Amniotic epithelial cell (primary cell): Measurements from ENCODE around the gene OPCML.

Source experiments
- DNase-seq: peaks from one replicate; pipeline ENCODE4 v3.0.0-alpha.2; 2010; ENCODE audit warnings: low read depth

OPCML gene

DNA sequence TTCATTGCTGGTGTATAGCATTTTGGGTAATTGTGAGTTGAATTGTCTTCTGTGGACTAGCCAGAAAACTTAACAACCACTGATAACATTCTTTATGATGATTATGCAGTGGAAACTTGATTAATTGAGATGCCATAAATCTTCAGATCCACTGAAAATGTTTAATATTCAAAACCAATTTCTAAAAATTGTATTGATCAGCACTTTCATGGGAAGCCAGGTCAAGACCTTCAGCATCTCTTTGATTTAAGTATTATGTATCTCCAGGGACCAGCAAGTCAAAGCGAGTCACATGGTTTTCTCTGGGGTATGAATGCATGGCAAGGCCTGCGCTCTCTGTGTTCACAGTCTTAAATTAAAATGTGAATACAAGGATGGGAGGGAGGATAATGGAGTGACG, 596.9 kb downstream of the OPCML start:
- no peak for DNase-seq

DNA sequence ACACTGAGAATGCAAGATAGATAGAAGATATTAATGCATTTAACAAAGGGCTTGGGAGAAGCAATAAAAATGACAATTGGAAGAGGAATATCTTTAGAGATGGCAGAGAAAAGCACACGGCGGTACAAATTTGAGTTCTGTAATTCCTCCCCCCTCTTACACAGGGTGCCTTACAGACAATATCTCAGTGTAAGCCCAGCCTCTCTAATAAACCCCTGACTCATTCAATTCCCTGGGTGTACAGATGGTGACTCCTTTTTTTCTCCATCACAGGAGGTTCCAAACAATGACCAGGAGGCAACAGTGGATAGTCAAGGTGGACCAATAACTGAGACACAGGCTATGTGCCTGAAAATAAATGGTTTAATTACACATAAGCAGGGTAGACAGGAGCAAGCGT, 598.6 kb downstream of the OPCML start:
- DNase-seq = no peak

DNA sequence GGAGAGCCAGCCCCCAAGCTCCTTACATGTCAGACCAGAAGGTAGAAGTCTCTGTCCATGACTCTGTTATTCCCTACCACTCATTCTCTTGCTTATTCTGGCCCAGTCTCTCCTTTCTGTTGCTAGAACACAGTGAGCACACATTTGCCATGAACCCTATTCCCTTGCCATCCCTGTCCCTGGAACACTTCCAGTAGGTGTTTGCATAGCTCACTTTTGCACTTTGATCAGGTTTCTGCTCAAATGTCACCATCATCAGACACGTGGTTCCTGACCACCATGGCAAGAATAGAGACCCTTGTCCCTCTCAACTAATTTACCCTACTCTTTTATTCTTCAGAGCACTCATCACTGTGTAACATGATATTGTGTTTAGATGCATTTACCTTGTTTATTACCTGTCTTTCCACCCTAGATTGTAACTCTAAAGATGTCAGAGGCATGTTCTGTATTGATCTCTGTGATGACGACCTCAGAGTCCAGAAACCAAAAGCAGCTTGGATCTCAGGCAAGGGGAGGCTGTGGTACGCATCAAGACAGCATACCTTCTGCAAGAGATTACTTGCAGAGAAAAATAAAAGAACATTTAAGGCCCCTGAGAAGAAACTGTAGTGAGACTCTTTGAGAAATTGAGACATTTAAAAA, 606.4 kb downstream of the OPCML start:
- no peak for DNase-seq

DNA sequence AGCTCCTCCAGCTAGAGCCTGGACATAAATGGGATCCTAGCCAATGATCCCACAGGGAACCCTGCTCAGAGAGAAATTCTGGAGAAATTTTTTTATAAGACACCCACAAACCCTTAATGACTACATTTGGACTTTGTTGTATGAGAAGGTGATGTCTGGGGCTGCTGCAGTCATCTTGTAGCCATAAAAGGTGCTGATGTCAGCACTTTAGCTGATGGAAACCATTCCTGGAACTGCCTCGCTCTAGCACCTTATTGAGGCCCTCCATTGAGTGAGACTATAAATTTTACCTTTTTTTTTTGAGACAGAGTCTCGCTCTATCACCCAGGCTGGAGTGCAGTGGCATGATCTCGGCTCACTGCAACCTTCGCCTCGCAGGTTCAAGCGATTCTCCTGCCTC, 610.7 kb downstream of the OPCML start:
- no peak for DNase-seq

DNA sequence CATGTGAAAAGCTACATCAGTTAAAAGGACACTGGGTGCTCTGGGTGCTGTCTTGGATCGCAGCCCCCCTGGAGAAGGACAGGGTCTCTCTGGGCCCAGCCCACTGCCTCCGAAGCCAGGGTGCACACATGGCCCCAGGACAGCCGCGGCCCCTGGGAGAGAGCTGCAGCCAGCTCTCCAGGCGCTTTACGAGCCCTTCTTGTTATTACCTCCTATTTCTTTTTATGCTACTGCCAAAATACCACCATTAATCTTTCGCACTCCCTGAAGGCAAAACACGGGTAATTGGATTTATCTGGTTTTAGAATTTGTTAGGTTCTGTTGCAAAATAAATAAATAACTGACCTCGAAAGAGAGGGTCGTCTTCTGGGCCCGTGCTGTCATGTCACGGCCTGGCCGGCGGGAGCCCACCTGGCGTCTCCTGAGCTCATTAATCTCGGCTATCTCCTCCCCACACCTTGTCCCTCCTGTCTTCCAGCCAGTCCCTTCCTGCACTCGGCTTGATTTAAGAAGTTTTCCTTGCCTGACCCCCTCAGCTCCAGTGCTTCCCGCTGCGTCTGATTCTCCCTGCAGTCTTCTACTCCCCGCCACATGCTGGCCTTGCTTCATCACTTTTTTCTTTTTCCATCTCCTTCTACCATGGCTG, 611.7 kb downstream of the OPCML start:
- DNase-seq = no peak

DNA sequence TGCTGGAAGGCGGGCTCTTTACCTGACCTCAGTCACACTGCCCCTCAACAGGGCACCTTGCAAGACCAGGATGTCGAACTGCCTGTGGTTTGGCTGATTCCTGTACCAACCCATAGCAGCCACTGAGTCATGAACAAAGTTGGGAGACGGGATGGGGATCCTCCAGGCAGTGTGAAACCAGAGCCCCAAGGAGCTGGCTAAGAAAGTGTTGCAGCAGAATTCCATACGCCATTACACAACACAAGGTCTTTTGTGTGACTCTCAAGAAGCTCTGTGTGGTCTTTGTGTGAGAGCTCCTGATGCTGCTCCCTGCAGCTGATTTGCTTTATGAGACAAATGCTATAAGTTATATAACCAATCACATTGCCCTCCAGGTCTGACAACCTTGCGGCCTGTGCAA, 617.7 kb downstream of the OPCML start:
- DNase-seq = no peak

DNA sequence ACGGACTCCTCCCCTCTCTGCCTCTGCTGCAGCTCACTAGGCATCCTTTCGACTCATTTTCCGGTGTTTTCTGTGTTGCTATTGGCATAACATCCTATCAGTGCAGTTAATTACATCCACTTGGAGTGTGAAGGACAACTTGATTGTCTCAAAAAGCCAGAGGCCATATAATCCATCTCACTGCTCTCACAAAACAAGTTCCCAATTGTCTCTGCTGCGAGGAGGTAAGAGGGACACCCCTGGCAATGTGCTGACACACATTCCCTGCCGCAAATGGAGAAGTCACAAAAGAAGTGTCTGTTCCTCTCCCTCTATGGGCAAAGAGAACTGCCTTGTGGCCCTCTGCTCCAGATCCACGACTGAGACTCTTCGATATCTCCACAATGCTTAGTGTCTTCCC, 618.4 kb downstream of the OPCML start:
- no peak for DNase-seq

DNA sequence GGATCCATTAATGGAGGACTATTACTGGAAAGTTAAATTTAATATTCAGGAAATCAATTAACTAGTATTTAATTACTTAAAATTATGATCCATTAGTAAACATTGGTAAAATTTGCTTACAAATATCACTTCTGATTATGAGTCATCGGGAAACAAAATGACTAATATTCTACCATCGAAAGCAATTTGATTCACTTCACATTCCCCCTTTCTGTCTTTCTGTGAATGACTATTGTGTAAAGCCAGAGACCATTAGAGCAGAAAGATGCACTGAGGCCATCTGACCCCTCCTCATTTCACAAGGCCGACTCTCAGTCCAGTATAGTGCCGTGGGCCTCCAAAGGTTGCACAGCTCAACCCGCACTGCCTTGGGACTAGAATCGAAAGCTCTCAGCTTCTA, 619.0 kb downstream of the OPCML start:
- DNase-seq = no peak

DNA sequence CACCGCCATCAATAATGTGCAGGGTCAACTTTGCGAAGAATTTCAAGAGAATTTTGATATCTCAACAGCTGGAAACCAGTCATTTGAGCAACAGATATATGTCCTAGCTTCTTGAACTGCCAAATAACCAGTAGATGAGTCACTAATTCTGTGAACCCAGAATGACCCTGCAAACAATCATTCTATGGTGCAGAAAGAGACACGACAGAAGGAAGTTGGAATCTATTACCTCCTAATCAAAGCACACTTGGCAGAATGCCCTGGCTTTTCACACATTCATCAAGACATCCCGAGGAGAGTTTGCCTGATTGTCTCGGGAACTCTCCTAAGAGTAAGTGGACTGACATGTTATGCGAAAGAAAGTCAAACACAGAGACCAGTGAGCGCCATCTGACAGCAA, 621.1 kb downstream of the OPCML start:
- DNase-seq = no peak

DNA sequence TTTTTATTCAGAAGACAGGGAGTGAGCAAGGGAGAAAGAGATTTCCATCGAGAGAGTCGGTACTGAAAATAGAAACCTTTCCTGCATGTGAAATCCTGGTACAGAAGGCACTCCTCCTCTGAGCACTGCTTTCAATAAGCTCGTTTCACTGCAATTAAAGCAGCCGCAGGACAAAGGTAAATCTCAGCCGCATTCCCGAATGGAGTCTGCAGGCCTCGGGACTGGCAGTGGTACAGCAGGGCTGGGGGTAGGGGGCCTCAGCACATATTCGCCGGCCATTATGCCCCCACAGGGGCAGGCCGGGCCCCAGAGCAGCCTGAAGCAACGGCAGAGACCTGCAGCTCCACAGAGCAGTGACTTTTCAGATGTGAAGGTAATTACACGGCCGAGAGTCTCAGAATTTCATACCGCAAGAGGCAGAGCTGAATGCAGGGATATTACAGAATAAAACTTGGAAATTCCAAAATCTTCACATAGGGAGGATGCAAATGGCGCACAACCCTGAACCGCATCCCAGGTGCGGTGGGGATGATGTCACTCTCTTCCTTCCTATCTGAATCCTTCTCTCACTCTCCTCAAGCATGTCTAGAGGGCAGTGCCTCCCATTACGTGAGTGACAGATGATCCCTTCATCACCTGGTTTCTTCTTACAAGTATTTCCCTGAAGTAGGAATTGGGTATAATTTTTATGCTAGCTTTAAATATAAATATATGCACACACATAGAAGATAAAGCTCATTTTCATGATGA, 622.1 kb downstream of the OPCML start:
- no peak for DNase-seq

DNA sequence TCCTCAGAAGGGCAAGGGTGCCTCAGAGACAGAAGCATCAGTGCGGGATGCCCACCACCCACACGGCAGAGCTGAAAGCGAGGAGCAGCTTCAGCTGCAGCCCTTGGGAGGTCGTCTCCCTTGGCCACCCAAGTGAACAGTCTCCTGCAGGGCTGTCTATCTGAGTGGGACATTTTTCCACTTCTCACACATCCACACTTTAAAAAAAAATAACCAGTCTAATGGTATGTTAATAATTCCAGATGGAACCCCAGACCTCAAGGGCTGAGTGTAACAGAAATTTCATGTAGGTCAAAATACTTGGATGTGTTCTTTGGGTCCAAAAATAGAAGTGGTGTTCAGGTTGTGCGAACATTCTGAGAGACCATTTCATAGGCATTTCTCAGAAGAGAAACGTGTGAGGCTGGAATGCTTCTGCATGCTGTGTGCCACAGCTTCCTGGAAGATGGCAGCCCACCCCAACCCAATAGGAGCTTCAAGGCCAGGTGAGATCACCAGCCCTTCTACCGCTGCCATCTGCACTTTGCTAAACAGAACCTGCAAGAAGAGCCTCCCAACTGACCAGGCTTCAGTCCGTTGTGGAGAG, 623.2 kb downstream of the OPCML start:
- DNase-seq = no peak

DNA sequence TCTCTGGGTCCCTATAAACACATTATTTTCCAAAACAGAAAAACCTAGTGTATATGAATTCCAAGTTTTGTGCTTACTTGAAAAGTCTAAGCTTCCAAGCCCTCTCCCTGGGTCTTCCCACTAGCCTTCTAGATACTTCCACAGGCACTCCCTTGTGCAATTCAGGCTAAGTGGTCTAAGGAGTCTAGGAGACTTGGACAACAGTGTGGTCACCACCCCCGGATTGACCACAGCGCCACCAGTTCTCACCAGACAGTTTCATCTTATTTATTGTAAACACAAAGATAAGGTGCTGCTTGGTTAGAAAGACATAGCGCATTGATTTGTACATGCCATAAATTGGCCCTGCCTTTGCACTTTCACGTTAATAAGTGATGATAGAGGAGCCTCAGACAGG, 623.9 kb downstream of the OPCML start:
- DNase-seq = no peak

DNA sequence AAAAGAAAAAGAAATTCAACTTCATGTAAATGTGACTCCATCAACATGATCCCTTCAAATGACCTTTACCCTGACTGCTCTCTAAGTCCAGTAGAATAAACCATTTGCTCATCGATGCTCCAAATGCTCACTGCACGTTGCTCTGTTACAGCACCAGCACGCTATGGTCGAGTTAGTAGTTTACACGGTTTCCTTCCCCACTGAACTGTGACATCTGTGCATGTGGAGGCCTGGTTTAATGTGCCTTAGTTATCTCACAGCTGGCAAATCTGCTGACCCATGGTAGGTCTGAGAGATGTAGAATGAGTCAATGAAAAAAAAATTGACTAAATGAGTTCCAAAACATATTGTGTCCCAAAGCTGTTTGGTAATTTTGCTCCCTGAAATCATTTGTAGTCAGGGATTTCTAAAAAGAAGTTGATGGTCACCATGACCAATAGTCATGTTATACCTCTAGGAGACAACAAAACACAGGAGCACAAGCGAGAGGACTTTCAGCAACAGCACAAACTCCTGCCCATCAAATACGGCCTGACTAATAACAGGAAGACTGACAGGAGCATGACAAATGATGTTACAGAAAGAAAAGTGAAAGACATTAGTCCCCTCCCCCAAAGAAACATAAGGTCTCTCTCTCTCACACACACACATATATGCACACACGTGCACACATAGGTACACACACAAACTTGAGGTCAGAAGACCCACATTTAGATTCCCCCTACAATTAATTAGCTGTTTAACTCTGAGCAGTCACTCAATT, 624.5 kb downstream of the OPCML start:
- DNase-seq = no peak

DNA sequence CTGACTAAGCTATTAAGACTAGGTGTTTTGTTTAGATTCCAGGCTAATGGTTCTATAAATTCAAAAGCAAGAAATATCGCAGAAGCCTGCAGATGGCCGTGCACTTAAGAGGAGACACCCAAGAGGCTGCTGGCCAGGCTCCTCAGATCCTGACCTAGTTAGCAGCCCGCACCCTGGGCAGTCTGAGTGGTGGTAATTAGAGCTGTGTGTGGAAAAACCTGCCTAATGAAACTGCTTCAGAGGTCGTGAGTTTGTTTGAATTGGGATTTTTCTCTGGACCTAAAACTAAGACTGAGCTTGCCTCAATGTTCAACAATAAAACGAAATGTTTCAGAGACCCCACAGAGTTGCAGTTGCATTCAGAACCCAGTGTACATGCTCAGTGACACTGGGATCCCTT, 627.7 kb downstream of the OPCML start:
- DNase-seq = no peak

DNA sequence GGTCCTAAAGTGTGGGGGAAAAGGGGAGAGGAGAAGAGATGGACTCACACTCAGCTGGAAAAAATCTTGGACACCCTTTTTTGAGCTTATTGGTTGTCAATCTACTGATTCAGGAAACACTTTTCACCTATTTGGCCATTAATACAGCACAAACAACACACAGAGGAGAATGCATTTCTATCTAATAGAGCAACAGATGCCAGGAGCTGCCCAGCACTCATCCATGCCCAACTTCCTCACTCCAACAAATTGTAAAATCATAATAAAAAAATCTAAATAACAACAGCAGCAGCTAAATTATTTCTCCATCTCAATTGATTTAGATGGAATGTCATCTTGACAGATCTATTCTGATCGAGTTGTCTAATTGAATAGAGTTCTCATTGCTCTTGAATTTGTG, 628.2 kb downstream of the OPCML start:
- no peak for DNase-seq

DNA sequence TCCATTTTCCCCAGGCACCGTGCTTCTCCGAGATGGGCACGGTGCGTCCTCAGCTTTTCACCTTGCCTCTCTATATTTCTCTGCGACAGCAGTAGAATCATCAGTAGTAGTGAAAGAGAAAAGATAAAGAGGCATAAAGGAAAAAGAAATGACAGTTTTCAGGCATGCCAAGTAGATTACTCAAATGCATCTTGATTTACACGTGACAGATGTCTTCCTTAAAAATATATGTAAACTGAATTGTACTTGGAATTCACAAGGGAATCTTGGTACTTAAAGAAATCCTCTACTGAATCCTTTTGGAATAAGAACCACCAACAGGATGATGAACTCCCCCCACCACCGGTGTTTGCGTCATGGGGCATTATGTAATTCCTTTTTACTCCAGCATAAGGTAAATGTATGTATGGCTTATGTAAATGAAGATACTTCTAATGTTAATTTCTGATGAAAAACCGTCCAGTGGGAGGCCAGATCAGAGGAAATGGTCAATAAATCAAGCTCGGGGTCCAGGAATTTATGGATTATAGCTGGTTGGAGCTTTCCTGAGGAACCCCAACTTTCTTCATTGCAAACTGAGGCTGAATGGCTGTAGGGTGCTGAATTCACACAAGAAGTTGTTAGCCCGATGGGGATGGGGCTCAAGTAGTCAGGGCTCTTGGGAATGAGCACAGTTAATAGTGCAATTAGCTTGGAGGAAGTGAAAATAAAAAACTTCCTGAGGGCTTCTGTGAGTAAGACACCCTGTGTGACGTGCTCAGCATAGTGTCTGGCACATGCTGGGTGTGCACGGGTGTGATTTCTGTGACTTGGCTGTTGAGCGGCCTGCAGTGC, 630.4 kb downstream of the OPCML start:
- DNase-seq = no peak

DNA sequence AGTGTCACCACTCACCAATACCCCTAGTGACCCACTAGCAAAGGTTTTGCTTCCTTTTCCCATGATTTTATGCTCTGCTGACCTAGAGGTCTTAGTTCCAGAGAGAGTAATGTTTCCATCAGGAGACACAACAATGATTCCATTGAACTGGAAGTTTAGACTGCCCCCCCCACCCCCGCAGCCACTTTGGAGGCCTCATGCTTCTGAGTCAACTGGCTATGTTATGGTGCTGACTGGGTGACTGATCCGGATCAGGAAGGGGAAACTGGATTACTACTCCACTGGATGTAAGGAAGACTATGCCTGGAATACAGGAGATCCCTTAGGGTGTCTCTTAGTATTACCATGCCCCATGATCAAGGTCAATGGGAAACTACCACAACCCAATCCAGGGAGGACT, 633.6 kb downstream of the OPCML start:
- no peak for DNase-seq

DNA sequence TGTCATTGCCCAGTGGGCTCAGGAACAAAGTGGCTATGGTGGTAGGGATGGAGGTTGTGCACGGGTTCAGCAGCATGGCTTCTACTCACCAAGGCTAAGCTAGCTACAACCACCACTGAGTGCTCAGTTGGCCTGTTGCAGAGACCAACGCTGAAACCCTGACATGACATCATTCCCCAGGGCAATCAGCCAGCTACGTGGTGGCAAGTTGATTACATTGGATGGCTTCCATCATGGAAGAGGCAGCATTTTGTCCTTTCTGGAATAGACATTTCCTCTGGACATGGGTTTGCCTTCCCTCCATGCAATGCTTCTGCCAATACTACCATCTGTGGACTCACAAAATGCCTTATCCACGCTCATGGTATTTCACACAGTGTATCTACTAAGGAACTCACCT, 634.3 kb downstream of the OPCML start:
- no peak for DNase-seq

DNA sequence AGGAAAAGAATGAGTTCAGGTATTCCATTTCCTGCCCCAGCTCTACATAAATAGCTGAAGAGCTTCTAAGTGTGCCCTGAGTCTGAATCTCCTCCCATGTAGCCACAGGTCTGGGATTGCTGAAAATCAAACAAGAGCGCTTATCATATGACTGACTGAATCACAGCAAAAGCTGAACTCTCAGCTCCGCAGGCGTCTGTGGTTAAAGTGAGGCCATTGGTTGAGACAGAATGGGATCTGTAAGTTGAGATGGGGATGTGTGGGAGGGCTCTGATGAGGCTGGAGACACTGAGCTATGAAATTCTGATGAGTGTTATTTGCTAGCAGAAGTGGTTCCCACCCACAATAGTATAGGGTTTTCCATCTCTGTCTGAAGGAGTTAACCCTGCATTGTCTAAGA, 637.0 kb downstream of the OPCML start:
- DNase-seq = no peak

DNA sequence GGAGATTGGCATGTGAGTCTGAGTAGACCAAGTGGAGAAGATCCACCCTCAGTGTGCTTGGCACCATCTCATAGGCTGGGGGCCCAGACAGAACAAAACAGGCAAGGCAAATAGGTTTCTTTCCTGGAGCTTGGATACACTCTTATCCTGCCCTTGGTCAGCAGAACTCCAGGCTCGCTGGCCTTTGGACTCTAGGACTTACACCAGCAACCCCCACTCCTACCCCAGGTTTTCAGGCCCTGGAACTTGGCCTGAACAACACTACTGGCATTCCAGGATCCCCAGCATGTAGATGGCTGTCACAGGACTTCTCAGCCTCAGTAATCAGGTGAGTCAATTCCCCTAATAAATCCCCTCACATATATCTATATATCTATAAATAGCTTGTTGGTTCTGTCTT, 637.7 kb downstream of the OPCML start:
- no peak for DNase-seq

DNA sequence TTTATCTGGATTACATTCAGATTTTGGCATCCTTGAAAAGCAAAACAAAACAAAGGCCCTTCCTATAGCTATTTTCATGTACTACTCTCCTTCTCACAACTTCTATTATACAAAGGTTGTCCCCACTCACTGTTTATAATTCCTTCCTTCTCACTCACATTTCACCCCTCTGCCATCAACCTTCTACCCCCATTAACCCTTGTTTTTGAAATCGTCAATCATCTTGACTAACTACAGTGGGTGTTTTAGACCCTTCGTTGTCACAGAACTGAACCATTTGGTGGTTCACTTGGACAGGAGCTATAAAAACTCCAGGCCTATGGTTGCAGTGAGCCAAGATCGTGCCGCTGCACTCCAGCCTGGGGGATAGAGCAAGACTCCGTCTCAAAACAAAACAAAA, 639.4 kb downstream of the OPCML start:
- no peak for DNase-seq

DNA sequence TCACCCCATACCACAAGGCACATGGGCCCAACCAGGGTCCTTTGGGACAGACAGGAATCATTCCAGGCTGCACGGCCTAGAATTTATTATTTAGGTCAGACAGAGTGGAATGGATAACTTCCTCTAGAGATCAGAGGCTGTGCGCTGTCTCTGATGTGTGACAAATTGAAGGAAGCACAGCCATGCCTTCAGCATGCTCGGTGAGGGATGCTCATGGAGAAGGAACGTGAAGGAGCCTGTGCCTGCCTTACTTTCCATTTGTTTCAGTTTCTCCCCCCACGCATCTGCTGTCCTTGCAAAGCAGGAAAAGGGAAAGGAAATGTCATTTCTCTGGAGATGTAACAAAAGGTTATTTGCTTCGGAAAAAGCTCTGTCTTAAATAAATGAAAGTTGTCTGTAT, 644.1 kb downstream of the OPCML start:
- no peak for DNase-seq
